K562 (cell line): ENCODE data around the gene PKHD1.

ENCODE experiments used
- IRF9 ChIP-seq: fragments of 450-650 bp; IDR thresholded peaks from 2 replicates; pipeline ENCODE4 v1.6.1; 2016; ENCODE audit warnings: missing biosample characterization, missing genetic modification characterization
- NONO ChIP-seq, 2 experiments: fragments of 200-400 bp in 1 of 2; fragments of 450-650 bp in 1 of 2; formaldehyde crosslinking in 1 of 2; IDR thresholded peaks; 2 replicates each; pipeline ENCODE4 v1.6.1; 2017; ENCODE audit warnings: low read depth in 2 of 2, mild to moderate bottlenecking in 2 of 2, moderate library complexity in 2 of 2, low read length in 1 of 2
- PHF8 ChIP-seq: fragments of 200-600 bp; sonication (generic); IDR thresholded peaks from 2 replicates; pipeline ENCODE4 v1.6.1; 2012; ENCODE audit warnings: mixed run types, mild to moderate bottlenecking, inconsistent platforms, low read length, moderate library complexity, borderline replicate concordance
- TF ChIP-seq, protein P1 (sequence below), 3 experiments: IDR thresholded peaks in 2 of 3; conservative IDR thresholded peaks in 1 of 3; 2 replicates each; pipeline ENCODE4 v1.5.1; 2011 to 2012; ENCODE audit warnings: low read length in 3 of 3, mild to moderate bottlenecking in 3 of 3, control low read depth in 2 of 3, improper control_type of control experiment in 1 of 3, inconsistent platforms in 1 of 3, low read depth in 1 of 3, mixed read lengths in 1 of 3, moderate library complexity in 1 of 3; ENCODE audit not compliant: insufficient read depth in 2 of 3

DNA sequence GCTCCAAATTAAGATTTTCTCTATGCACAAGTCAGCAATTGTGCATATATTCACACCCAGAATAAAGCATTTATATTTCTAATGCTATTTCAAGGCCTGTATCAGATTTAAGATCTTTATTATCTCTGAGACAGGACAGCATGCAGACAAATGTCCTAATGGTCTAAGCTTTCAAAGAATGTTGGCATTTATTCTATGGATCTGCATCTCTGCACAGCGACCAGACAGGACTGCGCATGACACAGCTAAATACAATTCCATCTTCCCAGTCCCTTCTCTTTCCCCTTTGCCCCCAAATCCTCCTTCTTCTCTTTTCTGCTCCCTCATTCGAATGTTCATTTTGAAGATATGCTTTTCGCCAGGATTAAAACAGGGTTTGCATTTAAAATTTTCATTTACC is 478.5 kb downstream of the PKHD1 start:
- no peak for TF ChIP-seq IRF9 (tag)
- TF ChIP-seq, protein P1, sequence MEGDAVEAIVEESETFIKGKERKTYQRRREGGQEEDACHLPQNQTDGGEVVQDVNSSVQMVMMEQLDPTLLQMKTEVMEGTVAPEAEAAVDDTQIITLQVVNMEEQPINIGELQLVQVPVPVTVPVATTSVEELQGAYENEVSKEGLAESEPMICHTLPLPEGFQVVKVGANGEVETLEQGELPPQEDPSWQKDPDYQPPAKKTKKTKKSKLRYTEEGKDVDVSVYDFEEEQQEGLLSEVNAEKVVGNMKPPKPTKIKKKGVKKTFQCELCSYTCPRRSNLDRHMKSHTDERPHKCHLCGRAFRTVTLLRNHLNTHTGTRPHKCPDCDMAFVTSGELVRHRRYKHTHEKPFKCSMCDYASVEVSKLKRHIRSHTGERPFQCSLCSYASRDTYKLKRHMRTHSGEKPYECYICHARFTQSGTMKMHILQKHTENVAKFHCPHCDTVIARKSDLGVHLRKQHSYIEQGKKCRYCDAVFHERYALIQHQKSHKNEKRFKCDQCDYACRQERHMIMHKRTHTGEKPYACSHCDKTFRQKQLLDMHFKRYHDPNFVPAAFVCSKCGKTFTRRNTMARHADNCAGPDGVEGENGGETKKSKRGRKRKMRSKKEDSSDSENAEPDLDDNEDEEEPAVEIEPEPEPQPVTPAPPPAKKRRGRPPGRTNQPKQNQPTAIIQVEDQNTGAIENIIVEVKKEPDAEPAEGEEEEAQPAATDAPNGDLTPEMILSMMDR (IDR thresholded peaks at IDR 0.05 in 2 of 3, conservative IDR thresholded peaks at IDR 0.05 in 1 of 3; ENCODE audit: insufficient read depth in 2 of 3, low read depth in 1 of 3, low read length in 3 of 3), result no peak
- TF ChIP-seq NONO (IDR thresholded peaks at IDR 0.05; ENCODE audit: low read depth in 2 of 2, low read length in 1 of 2), result no peak
- no peak for TF ChIP-seq PHF8
